Activated naive CD4-positive, alpha-beta T cell treated with anti-CD3 and anti-CD28 coated beads for 36 hours (primary cell): Measurements from ENCODE around the gene ENKD1. TPM values are rescaled to one million over a fixed set of nuclear protein-coding genes. Genes with fewer than 3 reads are reported as not detected.

ENCODE experiments used
- CTCF ChIA-PET: fragments of 350-600 bp; sonication (Branson Sonifier 250); formaldehyde crosslinking; loops from one replicate; lab custom pipeline; 2021; ENCODE audit warnings: antibody characterized with exemption; lab: Charles Lee
- DNase-seq: peaks from one replicate; pipeline ENCODE4 v3.0.0-alpha.2; 2020
- H3K27ac Mint-ChIP-seq: one replicate; pipeline ENCODE4 v1.8.0; 2021; ENCODE audit warnings: mild to moderate bottlenecking, mixed read lengths
- H3K27me3 Mint-ChIP-seq: one replicate; pipeline ENCODE4 v1.8.0; 2021; ENCODE audit warnings: low read depth, mixed read lengths
- H3K36me3 Mint-ChIP-seq: one replicate; pipeline ENCODE4 v1.8.0; 2021; ENCODE audit warnings: low read depth, mixed read lengths
- H3K4me1 Mint-ChIP-seq: one replicate; pipeline ENCODE4 v1.8.0; 2021; ENCODE audit warnings: low read depth, mixed read lengths
- H3K4me3 Mint-ChIP-seq: one replicate; pipeline ENCODE4 v1.8.0; 2021; ENCODE audit warnings: mild to moderate bottlenecking, moderate library complexity, mixed read lengths
- H3K9me3 Mint-ChIP-seq: one replicate; pipeline ENCODE4 v1.8.0; 2021; ENCODE audit warnings: mixed read lengths
- intact Hi-C: fragments of 100-400 bp; cut with micrococcal nuclease; formaldehyde crosslinking; loops from one replicate; pipeline ENCODE4 v1.15.1; 2023
- total RNA-seq, 2 experiments: library from RNA; stranded (reverse); gene quantifications; one replicate each; pipeline ENCODE4 v1.2.3, GENCODE V29; 2021

The ENKD1 gene
- total RNA-seq, 2 experiments from 2014 or later, result 6.7 to 7.3 TPM

- Mint-ChIP-seq H3K4me3 (peak within 1 kb of the TSS; percentile 90), H3K27ac (peak within 1 kb of the TSS; percentile 92)
- CTCF ChIA-PET, result interaction anchor here (1.0 to 13.5 kb wide), 6 partner anchors 15 to 139 kb away, joined by 3 to 131 read pairs (median 16); partner anchors contain the start of genes CARMIL2 and CTCF
These were observed 6.6 kb downstream of the ENKD1 start, which contains the start of gene ACD for GRCh38 chr16:67659675-67660563. TSS of gene ACD (minus strand) at chr16:67660260. CDS start at chr16:67660220, 40 bp downstream.

GRCh38 chr16:67658849-67659674 is 7.5 kb downstream of the ENKD1 start:
- DNase-seq, result no peak
- Mint-ChIP-seq H3K27me3 (no peaks in the 10 kb centered on the region), H3K4me1 (peaks cover 21% of the 10 kb centered on the region), H3K4me3 (peak overlapping the region; percentile 90), H3K27ac (peak overlapping the region; percentile 92), H3K36me3 (peaks cover 10% of the 10 kb centered on the region), H3K9me3 (no peaks in the 10 kb centered on the region)
- intact Hi-C loops, result no loop called here
- CTCF ChIA-PET, result interaction anchor here (0.6 to 4.6 kb wide), 8 partner anchors 9 to 182 kb away, joined by 3 to 26 read pairs (median 8); partner anchors contain the start of genes CARMIL2 and CTCF

More at GRCh38 chr16:67659675-67660563, 6.6 kb downstream of the ENKD1 start, which contains the start of gene ACD:
- Mint-ChIP-seq H3K27me3 (no peaks in the 10 kb centered on the region), H3K4me1 (peaks cover 21% of the 10 kb centered on the region), H3K9me3 (no peaks in the 10 kb centered on the region), H3K36me3 (peaks cover 12% of the 10 kb centered on the region)
- intact Hi-C loops, result loop anchor here (1.0 to 2.0 kb wide), 12 partner anchors 8 to 433 kb away; partner anchors contain the start of genes ATP6V0D1, CARMIL2, CTCF and GFOD2
- DNase-seq, result peak; percentile 92

- Mint-ChIP-seq H3K9me3 (no peaks in the 10 kb centered on the region), H3K27me3 (no peaks in the 10 kb centered on the region), H3K36me3 (peaks cover 10% of the 10 kb centered on the region), H3K4me3 (no peak overlapping the region), H3K4me1 (peaks cover 21% of the 10 kb centered on the region), H3K27ac (no peak overlapping the region)
- CTCF ChIA-PET, result interaction anchor here (0.5 to 4.6 kb wide), 8 partner anchors 8 to 157 kb away, joined by 3 to 26 read pairs (median 8); partner anchors contain the start of genes CARMIL2 and CTCF
- intact Hi-C loops, result no loop called here
- no peak for DNase-seq
These were observed 8.6 kb downstream of the ENKD1 start for GRCh38 chr16:67657751-67658518.

- CTCF ChIA-PET, result interaction anchor here (2.3 to 4.6 kb wide), 2 partner anchors 13 to 136 kb away, joined by 14 to 26 read pairs; partner anchors contain the start of gene CARMIL2
- no peak for DNase-seq
- Mint-ChIP-seq H3K9me3 (no peaks in the 10 kb centered on the region), H3K27ac (no peak overlapping the region), H3K27me3 (no peaks in the 10 kb centered on the region), H3K36me3 (peaks cover 12% of the 10 kb centered on the region), H3K4me1 (peaks cover 21% of the 10 kb centered on the region), H3K4me3 (no peak overlapping the region)
- intact Hi-C loops, result no loop called here
These were observed 9.4 kb downstream of the ENKD1 start for GRCh38 chr16:67657017-67657608.

GRCh38 chr16:67656344-67657016 is 10.1 kb downstream of the ENKD1 start:
- DNase-seq, result no peak
- peaks cover 17% of the 10 kb centered on the region for H3K36me3 Mint-ChIP-seq
- no peaks in the 10 kb centered on the region for H3K9me3 Mint-ChIP-seq
- H3K27me3 Mint-ChIP-seq, result no peaks in the 10 kb centered on the region
- intact Hi-C loops, result no loop called here
- peaks cover 20% of the 10 kb centered on the region for H3K4me1 Mint-ChIP-seq
- H3K4me3 Mint-ChIP-seq, result no peak overlapping the region
- CTCF ChIA-PET, result no interaction called here
- H3K27ac Mint-ChIP-seq, result no peak overlapping the region

- CTCF ChIA-PET, result no interaction called here
These were observed 11.2 kb downstream of the ENKD1 start for GRCh38 chr16:67655363-67655762.

GRCh38 chr16:67654403-67654911 is 12.1 kb downstream of the ENKD1 start:
- intact Hi-C loops, result no loop called here
- Mint-ChIP-seq H3K27ac (no peak overlapping the region), H3K4me1 (peaks cover 21% of the 10 kb centered on the region), H3K4me3 (no peak overlapping the region), H3K9me3 (no peaks in the 10 kb centered on the region), H3K27me3 (no peaks in the 10 kb centered on the region), H3K36me3 (peaks cover 28% of the 10 kb centered on the region)
- DNase-seq, result no peak
- CTCF ChIA-PET, result no interaction called here

More at GRCh38 chr16:67655363-67655762, 11.2 kb downstream of the ENKD1 start:
- no peak overlapping the region for H3K27ac Mint-ChIP-seq
- no peak overlapping the region for H3K4me3 Mint-ChIP-seq
- intact Hi-C loops, result no loop called here
- peaks cover 22% of the 10 kb centered on the region for H3K36me3 Mint-ChIP-seq
- no peak for DNase-seq
- H3K27me3 Mint-ChIP-seq, result no peaks in the 10 kb centered on the region
- H3K4me1 Mint-ChIP-seq, result peaks cover 18% of the 10 kb centered on the region
- H3K9me3 Mint-ChIP-seq, result no peaks in the 10 kb centered on the region

GRCh38 chr16:67653789-67654402 is 12.7 kb downstream of the ENKD1 start:
- H3K27me3 Mint-ChIP-seq, result no peaks in the 10 kb centered on the region
- CTCF ChIA-PET, result no interaction called here
- intact Hi-C loops, result no loop called here

GRCh38 chr16:67653128-67653788 is 13.3 kb downstream of the ENKD1 start:
- H3K36me3 Mint-ChIP-seq, result peaks cover 33% of the 10 kb centered on the region
- H3K4me3 Mint-ChIP-seq, result no peak overlapping the region
- intact Hi-C loops, result no loop called here
- DNase-seq, result no peak
- H3K27ac Mint-ChIP-seq, result no peak overlapping the region
- peaks cover 12% of the 10 kb centered on the region for H3K4me1 Mint-ChIP-seq
- CTCF ChIA-PET, result interaction anchor here (3.8 kb wide), 1 partner anchor 106 kb away, joined by 10 read pairs; no protein-coding TSS in a partner anchor
- no peaks in the 10 kb centered on the region for H3K27me3 Mint-ChIP-seq
- no peaks in the 10 kb centered on the region for H3K9me3 Mint-ChIP-seq

More at GRCh38 chr16:67653789-67654402, 12.7 kb downstream of the ENKD1 start:
- Mint-ChIP-seq H3K27ac (no peak overlapping the region), H3K4me3 (no peak overlapping the region), H3K36me3 (peaks cover 30% of the 10 kb centered on the region), H3K4me1 (peaks cover 16% of the 10 kb centered on the region), H3K9me3 (no peaks in the 10 kb centered on the region)
- DNase-seq, result no peak

- Mint-ChIP-seq H3K4me1 (peaks cover 8% of the 10 kb centered on the region), H3K36me3 (peaks cover 30% of the 10 kb centered on the region), H3K27ac (no peak overlapping the region), H3K9me3 (no peaks in the 10 kb centered on the region), H3K4me3 (no peak overlapping the region), H3K27me3 (no peaks in the 10 kb centered on the region)
- no peak for DNase-seq
- CTCF ChIA-PET, result interaction anchor here (3.8 kb wide), 1 partner anchor 106 kb away, joined by 10 read pairs; no protein-coding TSS in a partner anchor
- intact Hi-C loops, result no loop called here
These were observed 13.9 kb downstream of the ENKD1 start for GRCh38 chr16:67652578-67653127.
